ENCODE measurements around the gene STIM1. TPM values are rescaled to one million over a fixed set of nuclear protein-coding genes. Genes with fewer than 3 reads are reported as not detected.

The STIM1 gene
- total and polyA plus RNA-seq, 10 of the 15 experiments (the other 5 are each of a cell fraction or from before 2014, with no cell fraction given): 8.6 to 57.7 (median 29.3) TPM

- no peak for ATAC-seq
- Histone ChIP-seq H3K27ac (ENCODE audit: control insufficient read depth, insufficient read depth) (no peak overlapping the region; the same call in 1 of the 2 replicates), H3K4me1 (ENCODE audit: control insufficient read depth, insufficient read depth, low read length) (peaks cover 34% of the 10 kb centered on the region), H3K4me2 (ENCODE audit: control insufficient read depth, insufficient read depth) (no peak overlapping the region), H3K27me3 (replicated peaks in 1 of 2; ENCODE audit: control insufficient read depth in 2 of 2, insufficient read depth in 2 of 2, low read length in 1 of 2) (no peaks in the 10 kb centered on the region), H2AFZ (ENCODE audit: control insufficient read depth, low read depth, low read length) (no peak overlapping the region), H4K20me1 (ENCODE audit: control insufficient read depth, insufficient read depth) (no peaks in the 10 kb centered on the region), H3K4me3 (no peak overlapping the region), H3K9ac (ENCODE audit: control insufficient read depth, insufficient read depth, low read length) (no peak overlapping the region), H3K9me3 (replicated peaks; ENCODE audit: control insufficient read depth, insufficient read depth, low read length) (peaks cover under 1% of the 10 kb centered on the region; the same call in 1 of the 3 replicates), H3K36me3 (ENCODE audit: control insufficient read depth in 2 of 2, insufficient read depth in 2 of 2, low read length in 1 of 2) (peaks cover 0 to 3% of the 10 kb centered on the region in 2 experiments; a peak in 2 of 4 replicates), H3K79me2 (ENCODE audit: control insufficient read depth, insufficient read depth, low read length) (peaks cover 60% of the 10 kb centered on the region)
- ChIA-PET POLR2A (interaction anchor here (0.6 to 3.6 kb wide), 4 partner anchors 9 to 41 kb away, joined by 3 to 23 read pairs (median 4); partner anchors contain the start of gene STIM1), RAD21 (ENCODE audit: unreplicated experiment) (interaction anchor here (3.4 to 6.4 kb wide), 2 partner anchors 13 to 35 kb away, joined by 53 to 134 read pairs; partner anchors contain the start of gene STIM1), CTCF (interaction anchor here (1.9 to 4.4 kb wide), 3 partner anchors 10 to 180 kb away, joined by 8 to 47 read pairs (median 14); partner anchors contain the start of gene STIM1), SMC1A (ENCODE audit: uncharacterized antibody, unreplicated experiment) (interaction anchor here (0.7 to 6.1 kb wide), 10 partner anchors 9 to 43 kb away, joined by 3 to 71 read pairs (median 4); partner anchors contain the start of gene STIM1)
- 97% methylated on average over 2 of the region's 2 CpGs for WGBS (ENCODE audit: insufficient coverage, insufficient replicate concordance, low lambda C conversion rate, missing lambda C conversion rate)
- no TSS peak for BruUV-seq (replicated peaks)
- FAIRE-seq: no peak
- in situ Hi-C loops (cut with MboI): no loop called here
- no peak for TF ChIP-seq ZZZ3 (IDR thresholded peaks at IDR 0.05; ENCODE audit: control insufficient read depth, insufficient read length, low read depth)
- no peak for TF ChIP-seq MXI1 (IDR thresholded peaks at IDR 0.05; ENCODE audit: low read depth, low read length)
- TF ChIP-seq STAT1 (conservative IDR thresholded peaks at IDR 0.05): no peak
- TF ChIP-seq SP1 (IDR thresholded peaks at IDR 0.05; ENCODE audit: low read depth, low read length): no peak
- no peak for TF ChIP-seq ZNF592 (IDR thresholded peaks at IDR 0.05)
- DNase-seq (ENCODE audit: low read depth, low spot score): no peak
- intact Hi-C loops (cut with micrococcal nuclease; ENCODE audit: unreplicated experiment): no loop called here
Measured at GRCh38 chr11:3892156-3892555, 36.7 kb downstream of the STIM1 start.

Measured in GM12878 (cell line).